ENCODE results near the gene RNASE7.

Gene RNASE7

DNA sequence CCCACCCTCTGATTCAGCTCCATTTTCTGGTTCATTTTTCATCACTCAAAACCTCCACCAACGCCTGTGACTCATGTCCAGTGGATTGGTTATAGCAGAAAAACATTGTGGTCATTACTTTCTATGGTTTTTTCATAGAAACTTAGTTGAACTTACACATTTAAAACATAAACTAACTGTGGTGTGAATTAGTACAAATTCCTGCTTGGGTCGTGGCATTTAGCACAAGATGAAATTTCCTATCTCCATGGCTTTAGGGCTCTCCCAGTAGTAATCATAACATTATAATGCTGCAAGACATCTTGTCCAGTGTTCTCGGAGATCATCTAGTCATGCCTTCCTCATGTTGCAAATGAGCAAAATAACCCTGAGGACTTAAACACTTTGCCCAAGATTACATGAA lies 7.1 kb downstream of the RNASE7 start:
- H3K36me3 ChIP-seq (ENCODE audit: control insufficient read depth, insufficient read depth, low read length) = no peaks in the 10 kb centered on the region
- no peaks in the 10 kb centered on the region; the same call in 1 of the 2 replicates for H3K27me3 ChIP-seq (replicated peaks; ENCODE audit: control insufficient read depth, insufficient read depth, low read length)
- TF ChIP-seq, protein P1, sequence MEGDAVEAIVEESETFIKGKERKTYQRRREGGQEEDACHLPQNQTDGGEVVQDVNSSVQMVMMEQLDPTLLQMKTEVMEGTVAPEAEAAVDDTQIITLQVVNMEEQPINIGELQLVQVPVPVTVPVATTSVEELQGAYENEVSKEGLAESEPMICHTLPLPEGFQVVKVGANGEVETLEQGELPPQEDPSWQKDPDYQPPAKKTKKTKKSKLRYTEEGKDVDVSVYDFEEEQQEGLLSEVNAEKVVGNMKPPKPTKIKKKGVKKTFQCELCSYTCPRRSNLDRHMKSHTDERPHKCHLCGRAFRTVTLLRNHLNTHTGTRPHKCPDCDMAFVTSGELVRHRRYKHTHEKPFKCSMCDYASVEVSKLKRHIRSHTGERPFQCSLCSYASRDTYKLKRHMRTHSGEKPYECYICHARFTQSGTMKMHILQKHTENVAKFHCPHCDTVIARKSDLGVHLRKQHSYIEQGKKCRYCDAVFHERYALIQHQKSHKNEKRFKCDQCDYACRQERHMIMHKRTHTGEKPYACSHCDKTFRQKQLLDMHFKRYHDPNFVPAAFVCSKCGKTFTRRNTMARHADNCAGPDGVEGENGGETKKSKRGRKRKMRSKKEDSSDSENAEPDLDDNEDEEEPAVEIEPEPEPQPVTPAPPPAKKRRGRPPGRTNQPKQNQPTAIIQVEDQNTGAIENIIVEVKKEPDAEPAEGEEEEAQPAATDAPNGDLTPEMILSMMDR (IDR thresholded peaks at IDR 0.05; ENCODE audit: insufficient read depth, low read length, poor library complexity, severe bottlenecking) = no peak
- no peak for DNase-seq (ENCODE audit: extremely low read depth, insufficient read length)
- no peak overlapping the region for H3K4me3 ChIP-seq (replicated peaks; ENCODE audit: low read depth, low read length)

DNA sequence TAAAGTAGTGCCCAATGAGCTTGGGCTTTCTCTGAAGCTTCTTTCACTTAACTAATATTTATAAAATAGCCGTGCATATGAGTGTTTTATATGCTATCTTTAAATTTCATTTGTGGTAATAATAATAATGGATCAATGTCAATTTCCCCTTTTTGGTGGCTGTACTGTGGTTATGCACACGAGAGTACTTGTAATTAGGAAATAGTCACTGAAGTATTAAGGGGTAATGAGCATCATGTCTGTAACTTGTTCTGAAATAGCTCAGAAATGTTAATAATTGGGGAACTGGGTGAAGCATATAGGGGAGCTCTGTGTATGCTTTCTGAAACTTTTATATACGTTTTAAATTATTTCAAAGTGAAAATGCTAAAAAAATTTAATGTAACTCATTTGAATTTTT lies 8.4 kb downstream of the RNASE7 start:
- TF ChIP-seq, protein P1 (IDR thresholded peaks at IDR 0.05; ENCODE audit: insufficient read depth, low read length, poor library complexity, severe bottlenecking) = no peak
- Histone ChIP-seq H3K36me3 (ENCODE audit: control insufficient read depth, insufficient read depth, low read length) (no peaks in the 10 kb centered on the region), H3K4me3 (replicated peaks; ENCODE audit: low read depth, low read length) (no peak overlapping the region), H3K27me3 (replicated peaks; ENCODE audit: control insufficient read depth, insufficient read depth, low read length) (no peaks in the 10 kb centered on the region; the same call in 1 of the 2 replicates)
- DNase-seq (ENCODE audit: extremely low read depth, insufficient read length) = no peak

DNA sequence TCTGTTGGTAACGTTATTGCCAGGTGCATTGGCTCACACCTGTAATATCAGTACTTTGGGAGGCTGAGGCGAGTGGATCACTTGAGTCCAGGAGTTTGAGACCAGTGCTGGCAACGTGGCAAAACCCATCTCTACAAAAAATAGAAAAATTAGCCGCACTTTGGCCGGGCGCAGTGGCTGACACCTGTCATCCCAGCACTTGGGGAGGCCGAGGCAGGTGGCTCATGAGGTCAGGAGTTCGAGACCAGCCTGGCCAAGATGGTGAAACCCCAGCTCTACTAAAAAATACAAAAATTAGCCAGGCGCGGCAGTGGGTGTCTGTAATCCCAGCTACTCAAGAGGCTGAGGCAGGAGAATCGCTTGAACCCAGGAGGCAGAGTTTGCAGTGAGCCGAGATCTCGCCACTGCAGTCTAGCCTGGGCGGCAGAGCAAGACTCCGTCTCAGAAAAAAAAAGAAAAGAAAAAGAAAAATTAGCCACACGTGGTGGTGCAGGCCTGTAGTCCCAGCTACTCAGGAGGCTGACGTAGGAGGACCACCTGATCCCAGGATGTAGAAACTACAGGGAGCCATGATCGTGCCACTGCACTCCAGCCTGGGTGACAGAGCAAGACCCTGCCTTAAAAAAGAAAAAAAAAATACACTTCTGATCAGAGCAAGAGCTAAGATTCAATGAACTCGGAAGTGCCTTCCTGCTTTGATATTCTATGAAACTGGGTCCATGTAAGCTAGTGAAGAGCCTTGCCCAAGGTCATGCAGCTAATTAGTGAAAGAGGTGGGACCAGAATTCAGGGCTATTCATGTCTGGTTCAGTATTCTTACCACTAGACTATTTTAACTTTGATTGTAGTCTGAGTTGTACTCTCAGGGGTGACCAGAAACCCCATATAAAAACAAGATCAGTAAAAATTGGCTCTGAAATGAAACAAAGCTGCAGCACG lies 11.3 kb downstream of the RNASE7 start:
- H3K27me3 ChIP-seq (replicated peaks; ENCODE audit: control insufficient read depth, insufficient read depth, low read length) = no peaks in the 10 kb centered on the region
- no peaks in the 10 kb centered on the region for H3K36me3 ChIP-seq (ENCODE audit: control insufficient read depth, insufficient read depth, low read length)
- no peak for DNase-seq (ENCODE audit: extremely low read depth, insufficient read length)
- TF ChIP-seq, protein P1 (IDR thresholded peaks at IDR 0.05; ENCODE audit: insufficient read depth, low read length, poor library complexity, severe bottlenecking) = no peak
- H3K4me3 ChIP-seq (replicated peaks; ENCODE audit: low read depth, low read length) = no peak overlapping the region

DNA sequence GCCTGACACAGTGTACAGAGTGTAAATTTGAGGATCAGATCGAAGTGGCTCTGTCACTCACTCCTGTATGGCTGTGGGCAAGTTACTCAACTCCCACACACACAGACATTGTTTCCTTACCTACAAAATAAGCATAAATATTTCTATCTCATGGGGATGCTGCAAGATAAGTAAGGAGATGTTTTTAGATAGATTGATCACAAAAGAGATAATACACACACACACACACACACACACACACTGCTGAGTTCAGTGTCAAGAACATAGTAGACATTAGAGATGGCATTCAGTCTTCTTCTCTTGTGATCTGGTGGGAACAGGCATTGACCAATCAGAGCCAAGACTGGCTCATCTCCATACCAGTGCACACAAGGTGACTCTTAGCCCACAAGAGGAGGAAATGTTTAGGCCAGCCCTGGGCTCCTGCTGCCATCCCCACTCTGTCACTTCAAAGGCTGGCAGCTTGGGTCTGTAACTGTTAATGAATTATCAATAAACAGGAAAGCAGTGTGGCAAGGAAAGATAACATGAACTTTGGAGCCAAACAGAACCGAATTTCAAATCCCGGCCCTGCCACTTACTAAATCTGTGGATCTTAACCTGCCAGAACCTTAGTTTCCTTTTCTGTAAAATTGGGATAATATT lies 12.1 kb downstream of the RNASE7 start:
- DNase-seq (ENCODE audit: extremely low read depth, insufficient read length) = no peak
- TF ChIP-seq, protein P1 (IDR thresholded peaks at IDR 0.05; ENCODE audit: insufficient read depth, low read length, poor library complexity, severe bottlenecking) = no peak
- H3K27me3 ChIP-seq (replicated peaks; ENCODE audit: control insufficient read depth, insufficient read depth, low read length) = no peaks in the 10 kb centered on the region
- H3K36me3 ChIP-seq (ENCODE audit: control insufficient read depth, insufficient read depth, low read length) = no peaks in the 10 kb centered on the region
- H3K4me3 ChIP-seq (replicated peaks; ENCODE audit: low read depth, low read length) = no peak overlapping the region

DNA sequence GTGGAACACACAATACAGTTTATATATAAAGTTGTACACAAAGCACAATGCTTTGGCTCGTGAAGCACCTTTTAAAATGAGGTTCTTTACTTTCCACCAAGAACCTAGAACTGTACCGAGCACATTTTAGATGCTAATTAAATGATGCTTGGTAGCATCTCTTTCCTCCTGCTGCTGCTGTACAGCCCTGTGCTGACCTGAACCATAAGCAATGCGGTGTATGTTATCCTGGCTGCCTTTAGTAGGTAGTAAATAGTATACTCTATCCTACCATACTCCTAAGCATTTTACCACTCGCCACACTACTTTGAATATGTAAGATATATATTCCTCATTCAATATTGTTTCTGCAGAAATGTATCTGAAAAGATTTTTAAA lies 12.6 kb downstream of the RNASE7 start:
- no peak for DNase-seq (ENCODE audit: extremely low read depth, insufficient read length)
- no peaks in the 10 kb centered on the region for H3K27me3 ChIP-seq (replicated peaks; ENCODE audit: control insufficient read depth, insufficient read depth, low read length)
- no peaks in the 10 kb centered on the region for H3K36me3 ChIP-seq (ENCODE audit: control insufficient read depth, insufficient read depth, low read length)
- TF ChIP-seq, protein P1 (IDR thresholded peaks at IDR 0.05; ENCODE audit: insufficient read depth, low read length, poor library complexity, severe bottlenecking) = no peak
- H3K4me3 ChIP-seq (replicated peaks; ENCODE audit: low read depth, low read length) = no peak overlapping the region

Data from GM06990 (cell line).